T-helper 2 cell treated with Interferon-gamma antibody and Interleukin-4, amounts not matched to agents 5 μg/mL and 100 μg/mL, for 36 hours (primary cell): Measurements from ENCODE around the gene SYVN1.

Experiments used
- DNase-seq: peaks from one replicate; pipeline ENCODE4 v3.0.0; 2021; ENCODE audit warnings: low spot score
- H3K27ac Mint-ChIP-seq: one replicate; pipeline ENCODE4 v1.8.0; 2021; ENCODE audit warnings: mild to moderate bottlenecking, mixed read lengths
- H3K27me3 Mint-ChIP-seq: one replicate; pipeline ENCODE4 v1.8.0; 2021; ENCODE audit warnings: low read depth, mixed read lengths
- H3K36me3 Mint-ChIP-seq: one replicate; pipeline ENCODE4 v1.8.0; 2021; ENCODE audit warnings: low read depth, mixed read lengths
- H3K4me1 Mint-ChIP-seq: one replicate; pipeline ENCODE4 v1.8.0; 2021; ENCODE audit warnings: low read depth, mixed read lengths
- H3K4me3 Mint-ChIP-seq: one replicate; pipeline ENCODE4 v1.8.0; 2022; ENCODE audit warnings: mild to moderate bottlenecking, moderate library complexity, mixed read lengths
- H3K9me3 Mint-ChIP-seq: one replicate; pipeline ENCODE4 v1.8.0; 2021; ENCODE audit warnings: mixed read lengths

The SYVN1 gene

DNA sequence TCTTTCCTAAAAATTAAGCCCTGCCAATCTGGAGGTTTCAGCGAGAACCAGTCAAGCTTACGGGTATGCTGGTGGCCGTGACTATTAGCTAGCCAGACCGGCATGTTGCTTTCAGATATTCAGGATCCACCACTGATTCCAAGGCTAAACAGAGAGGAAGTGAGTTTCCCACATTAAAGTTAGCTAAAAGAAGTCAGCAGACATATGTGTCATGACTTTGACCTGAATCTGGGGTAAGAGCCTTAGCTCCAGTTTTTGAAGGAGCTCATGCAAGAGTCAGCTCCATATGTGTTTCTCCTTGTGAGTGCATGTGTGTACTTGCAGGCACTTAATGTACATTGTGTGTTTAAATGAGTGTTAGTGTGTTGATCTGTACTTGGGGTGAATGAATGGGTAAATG, 48.9 kb downstream of the SYVN1 start:
- Mint-ChIP-seq H3K27ac (peak overlapping the region; percentile 99), H3K36me3 (peaks cover 44% of the 10 kb centered on the region), H3K9me3 (no peaks in the 10 kb centered on the region), H3K27me3 (peaks cover 4% of the 10 kb centered on the region), H3K4me1 (peaks cover 26% of the 10 kb centered on the region), H3K4me3 (peak overlapping the region; percentile 99)
- DNase-seq: no peak

DNA sequence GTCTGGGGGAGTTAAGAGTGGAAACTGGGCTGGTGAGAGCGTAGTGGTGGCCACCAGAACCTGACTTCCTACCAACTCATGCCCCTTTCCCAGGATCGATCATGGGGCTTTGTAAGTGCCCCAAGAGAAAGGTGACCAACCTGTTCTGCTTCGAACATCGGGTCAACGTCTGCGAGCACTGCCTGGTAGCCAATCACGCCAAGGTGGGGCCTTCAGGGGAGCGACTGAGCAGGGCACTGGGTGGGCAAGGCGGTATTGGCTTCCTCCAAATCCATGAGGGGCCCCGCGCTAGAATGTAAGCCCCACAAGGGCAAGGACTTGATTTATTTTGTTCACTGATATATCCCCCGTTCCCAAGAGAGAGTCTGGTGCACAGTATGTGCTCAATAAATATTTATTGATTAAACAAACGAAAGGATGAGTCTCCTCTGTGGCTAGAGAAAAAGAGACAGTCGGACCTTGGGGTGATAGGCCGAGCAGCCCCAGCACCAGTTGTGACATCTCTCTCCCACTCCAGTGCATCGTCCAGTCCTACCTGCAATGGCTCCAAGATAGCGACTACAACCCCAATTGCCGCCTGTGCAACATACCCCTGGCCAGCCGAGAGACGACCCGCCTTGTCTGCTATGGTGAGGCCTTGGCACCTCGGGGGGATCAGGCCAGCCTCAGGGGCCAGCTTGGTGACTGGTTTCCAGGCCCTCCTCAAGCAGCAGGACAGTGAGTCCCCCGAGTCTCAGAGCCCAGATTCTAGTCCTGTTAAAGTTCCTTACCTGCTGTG, 49.5 kb downstream of the SYVN1 start:
- no peak for DNase-seq
- Mint-ChIP-seq H3K27me3 (peaks cover 4% of the 10 kb centered on the region), H3K4me1 (peaks cover 26% of the 10 kb centered on the region), H3K36me3 (peaks cover 48% of the 10 kb centered on the region), H3K27ac (peak overlapping the region; percentile 99), H3K4me3 (peak overlapping the region; percentile 99), H3K9me3 (no peaks in the 10 kb centered on the region)

DNA sequence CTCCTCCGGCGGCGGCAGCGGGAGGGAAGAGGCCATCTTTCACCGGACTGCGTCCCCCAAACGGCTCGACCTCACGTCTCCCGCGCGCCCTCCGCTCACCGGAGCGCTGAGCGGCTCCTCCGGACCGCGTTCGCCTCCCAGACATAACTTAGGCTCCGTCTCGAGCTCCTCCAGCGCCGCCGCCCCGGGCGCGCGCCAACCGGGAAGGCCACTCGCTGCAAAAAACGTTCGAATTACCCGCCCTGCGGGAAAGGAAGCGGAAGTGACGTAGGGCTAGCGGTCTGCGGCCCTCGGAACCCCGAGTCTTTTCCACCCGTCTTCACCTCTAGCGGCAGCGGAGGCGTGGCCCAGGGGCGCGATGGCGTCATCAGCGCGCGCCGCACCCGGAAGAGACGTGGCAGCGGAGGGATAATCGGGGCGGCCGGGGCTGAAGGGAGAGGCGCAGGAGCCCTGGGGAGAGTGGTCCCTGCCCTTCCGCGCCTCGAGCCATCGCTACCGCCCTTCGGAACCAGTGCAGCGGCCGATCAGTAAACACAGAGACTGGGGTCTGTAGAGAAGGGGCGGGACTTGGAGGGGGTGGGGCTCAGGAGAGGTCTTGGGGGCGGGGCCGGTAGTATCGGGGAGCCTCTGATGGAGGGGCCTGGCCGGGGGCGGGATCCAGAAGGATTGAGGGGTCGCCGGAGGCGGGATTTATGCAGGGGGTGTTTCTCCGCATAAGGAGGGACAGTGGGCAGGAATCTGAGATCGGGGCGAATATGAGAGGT, 50.3 kb downstream of the SYVN1 start, which contains the start of the genes CDCA5 and ZFPL1:
Gene CDCA5, minus strand, starts transcription at position 207 of the 764 bp plus-strand sequence. Its CDS starts 62 bp downstream, at position 145.
Gene ZFPL1, plus strand, starts transcription at position 389 of the 764 bp plus-strand sequence. CDS start 477 bp downstream, outside the sequence.
- Mint-ChIP-seq H3K27me3 (peaks cover 4% of the 10 kb centered on the region), H3K27ac (peak within 1 kb of the TSS; percentile 99), H3K4me3 (peak within 1 kb of the TSS; percentile 99), H3K4me1 (peaks cover 28% of the 10 kb centered on the region), H3K36me3 (peaks cover 44% of the 10 kb centered on the region), H3K9me3 (no peaks in the 10 kb centered on the region)
- DNase-seq: peak; percentile 97

DNA sequence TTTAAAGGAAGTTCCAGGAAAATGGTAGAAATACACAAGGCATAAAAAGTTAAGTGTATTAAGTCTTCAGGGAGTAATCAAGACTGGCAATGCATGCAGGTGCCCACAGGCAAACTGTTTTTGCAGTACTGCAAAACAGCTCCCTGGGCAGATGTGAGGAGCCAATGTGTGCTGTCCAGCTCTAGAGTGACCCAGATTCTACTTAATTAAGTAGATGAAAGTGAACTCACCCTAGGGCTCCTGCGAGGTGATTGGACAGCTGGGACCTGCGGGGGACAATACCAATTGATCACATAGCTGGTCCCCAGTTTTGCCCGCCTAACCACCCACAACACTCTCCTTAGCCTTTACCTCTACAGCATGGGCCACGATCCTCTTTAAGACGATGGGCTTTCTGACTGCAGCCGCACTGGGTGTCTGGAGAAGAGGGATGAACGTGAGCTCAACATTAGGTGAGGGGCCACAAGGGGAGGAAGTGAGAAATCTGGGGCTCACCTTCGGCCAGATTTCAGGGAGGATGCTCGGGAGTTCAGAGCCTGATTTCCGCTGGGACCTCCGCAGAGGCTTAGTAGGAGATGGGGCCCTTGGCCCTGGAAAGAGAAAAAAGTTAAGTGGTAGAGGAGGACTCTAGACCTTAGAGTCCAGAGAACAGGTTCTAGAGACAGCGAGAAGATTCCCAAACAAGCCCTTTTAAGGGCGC, 51.0 kb downstream of the SYVN1 start:
- Mint-ChIP-seq H3K27me3 (peaks cover 4% of the 10 kb centered on the region), H3K4me1 (peaks cover 35% of the 10 kb centered on the region), H3K27ac (peak overlapping the region; percentile 99), H3K4me3 (peak overlapping the region; percentile 99), H3K9me3 (no peaks in the 10 kb centered on the region), H3K36me3 (peaks cover 44% of the 10 kb centered on the region)
- no peak for DNase-seq

DNA sequence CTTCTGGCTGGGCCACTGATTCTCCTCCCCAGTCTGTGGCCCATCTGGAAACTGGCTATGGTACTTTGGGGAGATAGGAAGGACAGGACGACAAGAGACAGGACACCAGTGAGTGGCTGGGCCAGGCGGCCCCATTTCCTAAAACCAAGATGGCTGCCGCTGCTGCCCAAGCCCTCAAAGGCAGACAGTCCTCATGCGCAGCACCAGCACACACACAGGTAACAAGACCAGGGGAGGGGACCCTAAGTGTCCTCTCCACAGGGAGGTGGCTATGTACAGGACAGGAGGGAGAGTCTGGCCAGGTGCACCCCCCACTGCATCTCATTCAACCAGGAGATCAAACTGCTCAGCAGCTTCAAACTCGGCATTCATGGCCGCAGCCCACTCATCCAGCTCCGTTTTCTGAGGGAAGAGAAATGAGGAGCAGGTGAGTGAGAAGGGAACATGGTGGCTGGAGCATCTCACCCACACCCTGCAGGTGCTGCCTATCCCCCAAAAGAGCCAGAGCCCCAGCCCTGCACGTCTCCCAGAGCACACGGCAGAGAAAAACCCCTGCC, 55.5 kb downstream of the SYVN1 start:
- peaks cover 28% of the 10 kb centered on the region for H3K4me1 Mint-ChIP-seq
- peaks cover 3% of the 10 kb centered on the region for H3K27me3 Mint-ChIP-seq
- H3K27ac Mint-ChIP-seq: peak overlapping the region; percentile 83
- no peaks in the 10 kb centered on the region for H3K9me3 Mint-ChIP-seq
- DNase-seq: no peak
- H3K4me3 Mint-ChIP-seq: peak overlapping the region; percentile 47
- H3K36me3 Mint-ChIP-seq: peaks cover 58% of the 10 kb centered on the region

DNA sequence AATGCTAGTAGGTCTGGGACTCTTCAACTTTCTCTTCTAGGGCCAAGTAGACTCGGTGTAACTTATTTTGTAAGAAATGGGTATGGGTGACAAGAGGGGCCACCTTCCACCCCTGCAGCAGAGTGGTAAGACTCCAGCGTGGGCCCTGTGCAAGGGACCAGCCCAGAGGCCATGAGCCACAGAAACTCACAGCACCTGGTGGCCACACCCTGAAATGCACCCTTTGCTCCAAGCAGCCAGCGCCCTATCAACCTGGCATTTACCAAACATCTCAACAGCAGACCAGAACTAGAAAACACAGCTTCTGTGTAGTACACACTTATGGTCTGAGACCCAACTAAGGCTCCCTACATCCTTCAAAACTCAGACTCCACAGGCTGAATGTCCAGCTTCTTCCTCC, 56.2 kb downstream of the SYVN1 start:
- Mint-ChIP-seq H3K27me3 (no peaks in the 10 kb centered on the region), H3K27ac (peak overlapping the region; percentile 83), H3K4me1 (peaks cover 28% of the 10 kb centered on the region), H3K9me3 (no peaks in the 10 kb centered on the region), H3K36me3 (peaks cover 51% of the 10 kb centered on the region), H3K4me3 (peak overlapping the region; percentile 47)
- peak; percentile 47 for DNase-seq

DNA sequence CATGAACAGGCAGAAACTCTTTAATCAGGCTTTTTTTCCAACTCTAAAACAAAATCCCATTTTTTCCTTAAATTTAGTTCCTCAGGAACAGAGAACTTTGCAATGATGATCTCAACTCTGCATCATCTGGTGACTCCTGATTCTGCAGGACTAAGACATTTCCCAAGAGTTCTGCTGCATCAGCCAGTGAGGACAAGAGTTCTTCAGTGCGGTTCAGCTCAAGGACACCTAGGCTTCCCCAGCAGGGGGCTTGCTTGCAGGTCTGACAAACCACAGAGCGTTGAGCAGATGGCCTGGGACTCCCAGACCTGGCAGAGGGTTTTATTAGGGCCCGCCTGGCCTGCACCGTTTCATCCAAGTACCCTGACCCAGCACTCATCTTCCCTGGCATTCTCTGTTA, 56.9 kb downstream of the SYVN1 start:
- Mint-ChIP-seq H3K27ac (peak overlapping the region; percentile 10), H3K4me1 (peaks cover 22% of the 10 kb centered on the region), H3K27me3 (no peaks in the 10 kb centered on the region), H3K9me3 (no peaks in the 10 kb centered on the region), H3K4me3 (no peak overlapping the region), H3K36me3 (peaks cover 45% of the 10 kb centered on the region)
- DNase-seq: no peak
